ENCODE measurements around the gene PEX14.
"Not testable (repeated sequence)": the region's sequence is repeated elsewhere in the genome, so short reads cannot be mapped to it uniquely, and the experiment has no call there.

The PEX14 gene

GRCh38 chr1:10450836-10451235 lies 23.9 kb upstream of the PEX14 start:
- DNase-seq = no peak

DNA sequence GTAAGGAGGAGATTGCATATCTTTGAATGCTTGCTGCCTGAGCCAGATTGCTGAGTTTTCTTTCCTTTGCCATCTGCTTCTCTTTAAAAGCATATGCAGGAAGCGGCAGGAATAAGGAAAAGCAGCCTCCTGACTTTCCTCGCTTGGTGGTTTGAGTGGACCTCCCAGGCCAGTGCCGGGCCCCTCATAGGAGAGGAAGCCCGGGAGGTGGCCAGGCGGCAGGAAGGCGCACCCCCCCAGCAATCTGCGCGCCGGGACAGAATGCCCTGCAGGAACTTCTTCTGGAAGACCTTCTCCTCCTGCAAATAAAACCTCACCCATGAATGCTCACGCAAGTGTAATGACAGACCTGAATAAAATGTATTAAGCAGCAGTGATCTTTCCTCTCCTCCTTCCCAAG lies 23.5 kb upstream of the PEX14 start:
- DNase-seq = no peak

GRCh38 chr1:10456048-10456447 lies 18.7 kb upstream of the PEX14 start:
- DNase-seq = no peak

GRCh38 chr1:10456661-10457060 lies 18.1 kb upstream of the PEX14 start:
- no peak for DNase-seq

DNA sequence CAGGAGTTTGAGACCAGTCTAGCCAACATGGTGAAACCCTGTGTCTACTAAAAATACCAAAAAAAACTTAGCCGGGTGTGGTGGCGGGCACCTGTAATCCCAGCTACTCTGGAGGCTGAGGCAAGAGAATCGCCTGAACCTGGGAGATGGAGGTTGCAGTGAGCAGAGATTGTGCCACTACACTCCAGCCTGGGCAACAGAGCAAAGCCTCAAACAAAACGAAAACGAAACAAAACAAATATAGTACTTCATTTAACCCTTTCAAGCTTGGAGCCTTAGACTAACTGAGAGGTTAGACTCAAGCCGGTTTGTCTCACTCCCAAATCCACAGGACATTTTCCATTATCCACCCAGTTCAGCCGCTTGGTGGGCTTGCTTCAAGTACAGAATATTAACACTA lies 17.3 kb upstream of the PEX14 start:
- not testable (repeated sequence) for DNase-seq

DNA sequence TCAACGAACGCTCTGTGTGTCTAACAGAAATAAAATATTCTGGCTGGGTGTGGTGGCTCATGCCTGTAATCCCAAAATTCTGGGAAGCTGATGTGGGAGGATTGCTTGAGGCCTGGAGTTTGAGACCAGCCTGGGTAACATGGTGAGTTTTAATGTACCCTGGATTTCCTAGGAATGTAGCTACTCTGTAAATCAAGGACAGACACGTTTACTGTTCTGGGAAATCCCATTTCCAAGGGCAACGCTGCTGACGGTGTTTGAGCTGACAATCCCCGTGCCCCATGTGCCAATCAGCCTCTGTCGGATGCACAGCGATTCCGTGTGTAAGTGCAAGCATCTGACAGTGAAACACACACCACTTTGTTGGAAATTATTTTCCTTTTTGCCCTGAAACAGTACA lies 16.9 kb upstream of the PEX14 start:
- no peak for DNase-seq

DNA sequence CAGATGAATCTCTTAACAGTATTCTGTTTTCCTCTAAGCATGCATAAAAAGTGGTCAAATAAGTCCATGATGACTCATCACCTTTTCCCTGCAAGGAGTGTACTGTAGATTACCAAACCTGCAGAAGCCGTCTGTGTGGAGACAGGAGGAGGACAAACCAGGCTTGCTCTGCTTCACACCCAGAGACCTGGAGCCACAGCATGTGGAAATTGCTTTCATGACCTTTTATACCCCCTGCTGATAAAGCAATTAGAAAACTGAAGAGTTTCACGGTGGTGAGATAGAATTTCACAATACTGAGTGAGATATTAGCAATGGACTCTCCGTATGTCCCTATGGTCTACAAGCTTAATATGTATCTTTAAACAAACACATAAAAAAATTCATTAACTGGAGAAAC lies 15.6 kb upstream of the PEX14 start:
- no peak for DNase-seq

GRCh38 chr1:10467078-10467477 lies 7.7 kb upstream of the PEX14 start:
- no peak for DNase-seq

DNA sequence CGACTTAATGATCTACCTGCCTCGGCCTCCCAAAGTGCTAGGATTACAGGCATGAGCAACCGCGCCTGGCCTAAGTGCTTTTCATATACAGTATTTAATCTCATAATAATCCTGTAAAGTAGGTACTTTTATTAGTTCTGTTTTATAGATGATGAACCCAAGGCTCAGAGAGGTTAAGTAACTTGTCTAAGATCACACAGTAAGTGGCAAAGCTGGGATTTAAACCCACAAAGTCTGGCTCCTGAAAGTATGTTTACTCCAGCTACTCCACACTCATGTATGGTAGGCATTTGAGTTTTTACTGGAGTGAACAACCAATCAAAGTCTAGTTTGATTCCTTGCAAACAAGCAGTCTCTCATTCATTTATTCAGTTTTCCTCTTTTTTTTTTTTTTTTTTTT lies 4.7 kb upstream of the PEX14 start:
- no peak for DNase-seq

- no peak for DNase-seq
Observed at GRCh38 chr1:10471411-10472219, 3.1 kb upstream of the PEX14 start.

DNA sequence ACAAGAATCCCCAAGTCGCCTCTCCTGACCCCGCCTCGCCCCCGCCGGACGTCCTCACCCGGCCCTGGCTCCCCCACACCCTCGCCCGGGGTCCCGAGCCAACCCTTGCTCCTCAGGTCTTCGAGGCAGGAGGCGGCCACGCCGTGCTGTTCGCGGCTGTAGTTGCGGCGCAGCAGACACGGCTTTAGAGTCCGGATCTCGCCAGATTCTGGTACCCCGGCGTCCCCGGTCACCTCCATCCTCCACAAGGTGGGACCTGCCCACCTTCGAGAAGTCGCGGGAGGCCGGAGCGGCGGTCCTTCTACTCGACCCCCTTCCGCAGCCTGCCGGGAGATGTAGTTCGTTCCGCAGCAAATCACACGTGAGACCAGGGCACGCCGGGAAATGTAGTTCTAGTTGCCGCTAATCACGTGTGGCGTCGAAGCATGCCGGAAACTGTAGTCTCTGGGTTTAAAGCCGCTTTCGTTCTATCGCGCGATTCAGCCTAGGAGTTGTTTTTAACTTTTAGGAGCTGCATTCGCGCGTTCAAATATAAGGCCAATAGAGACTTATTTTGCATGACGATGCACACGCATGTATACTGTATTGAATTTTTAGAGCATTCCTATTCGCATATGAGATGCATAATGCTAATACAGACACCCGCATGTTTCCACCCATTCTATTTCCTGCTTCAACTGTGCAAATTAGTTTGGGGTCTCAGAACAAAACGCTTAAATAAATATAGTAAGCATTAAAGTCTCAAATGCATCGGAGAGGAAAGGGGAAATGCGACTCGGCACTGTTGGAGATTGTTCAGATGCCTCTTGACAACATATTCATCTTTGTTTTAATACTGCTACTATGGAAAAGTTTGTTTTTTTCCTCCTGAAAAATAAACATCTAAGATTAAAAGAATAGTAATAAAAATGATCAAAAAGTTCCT lies 2.3 kb upstream of the PEX14 start, which contains the start of gene DFFA:
DFFA (minus strand) TSS at position 310 of the 925 bp plus-strand sequence; CDS start at position 239, 71 bp downstream.
- peak; percentile 64 to 88 for DNase-seq

GRCh38 chr1:10473145-10473765 lies 1.5 kb upstream of the PEX14 start:
- DNase-seq = no peak

DNA sequence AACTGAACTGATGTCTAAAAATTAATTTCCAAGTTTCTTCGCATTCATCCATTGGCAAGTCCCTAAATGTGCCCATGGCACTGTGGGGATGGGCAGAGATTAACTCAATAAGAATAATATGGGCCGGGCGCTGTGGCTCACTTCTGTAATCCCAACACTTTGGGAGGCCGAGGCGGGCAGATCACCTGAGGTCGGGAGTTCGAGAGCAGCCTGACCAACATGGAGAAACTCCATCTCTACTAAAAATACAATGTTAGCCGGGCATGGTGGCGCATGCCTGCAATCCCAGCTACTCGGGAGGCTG lies 489 bp upstream of the PEX14 start:
- DNase-seq = not testable (repeated sequence)

- DNase-seq = no peak
Observed at GRCh38 chr1:10475510-10475909, 760 bp downstream of the PEX14 start.

DNA sequence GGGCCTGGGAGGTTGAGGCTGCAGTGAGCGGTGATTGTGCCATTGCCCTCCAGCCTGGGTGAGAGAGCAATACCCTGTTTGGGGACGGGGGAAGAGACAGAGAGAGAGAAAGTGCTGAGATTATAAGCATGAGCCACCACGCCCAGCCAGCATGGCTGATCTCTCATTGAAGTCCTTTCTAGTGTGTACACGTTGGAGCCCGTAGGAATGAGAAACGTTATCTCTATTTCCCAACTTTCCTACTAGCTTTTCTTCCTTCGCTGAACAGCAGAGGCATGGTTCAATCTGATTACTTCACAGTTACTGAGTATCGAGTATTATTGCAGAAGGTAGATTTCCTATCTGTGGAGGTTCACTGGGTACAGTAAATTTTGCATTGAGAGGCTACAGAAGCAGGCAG lies 4.5 kb downstream of the PEX14 start:
- DNase-seq = no peak

- DNase-seq = no peak
Observed at GRCh38 chr1:10480614-10481013, 5.9 kb downstream of the PEX14 start.

GRCh38 chr1:10484521-10484920 lies 9.8 kb downstream of the PEX14 start:
- DNase-seq = no peak

DNA sequence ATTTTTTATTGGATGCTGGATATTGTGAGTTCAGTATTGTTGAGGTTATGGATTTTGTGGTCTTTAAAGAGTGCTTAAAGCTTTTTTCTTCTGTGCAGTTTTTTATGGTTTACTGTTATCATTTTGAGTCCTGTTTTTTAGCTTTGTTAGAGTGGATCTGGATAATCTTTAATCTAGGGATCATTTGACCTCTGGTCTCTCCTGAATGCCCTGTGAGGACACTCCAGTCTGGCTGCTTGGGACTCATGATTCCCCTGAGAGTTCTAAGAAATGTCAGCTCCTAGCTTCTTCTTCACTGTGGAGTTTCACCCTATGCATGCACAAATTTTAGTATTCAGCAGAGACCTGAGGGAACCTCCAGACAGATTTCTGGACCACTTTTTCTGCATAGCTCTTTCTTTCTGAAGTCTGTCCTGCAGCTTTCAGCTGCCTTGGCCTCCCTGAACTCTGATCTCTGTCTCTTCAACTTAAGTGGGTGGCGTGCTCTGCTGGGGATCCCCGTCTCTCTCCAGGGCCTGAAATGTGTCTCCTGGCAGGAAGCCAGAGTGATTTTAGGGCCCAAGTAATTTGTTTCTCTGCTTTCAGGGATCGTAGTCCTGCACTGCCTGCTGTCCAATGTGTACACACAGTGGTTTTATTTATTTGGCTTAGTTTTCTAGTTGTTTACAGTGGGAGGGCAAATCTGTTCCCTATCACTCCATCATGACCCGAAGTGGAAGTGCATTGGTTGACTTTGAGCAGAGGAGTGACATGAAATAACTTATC lies 14.7 kb downstream of the PEX14 start:
- DNase-seq = no peak

- DNase-seq = no peak
Observed at GRCh38 chr1:10490286-10490970, 15.7 kb downstream of the PEX14 start.

GRCh38 chr1:10494418-10494753 lies 19.6 kb downstream of the PEX14 start:
- no peak for DNase-seq

GRCh38 chr1:10494754-10495474 lies 20.2 kb downstream of the PEX14 start:
- no peak for DNase-seq

DNA sequence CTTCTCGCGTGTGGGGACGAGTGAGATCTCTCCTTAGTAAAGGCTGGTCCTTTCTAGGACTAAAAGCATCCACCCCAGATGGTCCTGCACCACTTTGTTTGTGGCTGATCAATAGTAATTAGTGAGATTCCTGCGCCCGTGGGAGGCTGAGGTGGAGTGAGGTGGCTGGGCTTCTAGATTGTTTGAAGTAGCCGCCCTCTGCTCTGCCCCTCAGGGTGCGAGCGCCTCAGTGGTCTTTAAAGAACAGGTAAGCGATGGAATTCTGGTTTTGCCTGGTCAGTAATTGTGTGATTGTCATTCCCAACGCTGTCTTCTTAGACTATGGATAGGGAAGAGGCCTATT lies 20.7 kb downstream of the PEX14 start:
- DNase-seq = no peak
